Measurements from ENCODE around the gene UBE2Q2. TPM values are rescaled to one million over a fixed set of nuclear protein-coding genes. Genes with fewer than 3 reads are reported as not detected.
"Not testable (repeated sequence)": the region's sequence is repeated elsewhere in the genome, so short reads cannot be mapped to it uniquely, and the experiment has no call there.

Gene UBE2Q2
- total RNA-seq, 1 donor from 2014 or later: 53.2 TPM

DNA sequence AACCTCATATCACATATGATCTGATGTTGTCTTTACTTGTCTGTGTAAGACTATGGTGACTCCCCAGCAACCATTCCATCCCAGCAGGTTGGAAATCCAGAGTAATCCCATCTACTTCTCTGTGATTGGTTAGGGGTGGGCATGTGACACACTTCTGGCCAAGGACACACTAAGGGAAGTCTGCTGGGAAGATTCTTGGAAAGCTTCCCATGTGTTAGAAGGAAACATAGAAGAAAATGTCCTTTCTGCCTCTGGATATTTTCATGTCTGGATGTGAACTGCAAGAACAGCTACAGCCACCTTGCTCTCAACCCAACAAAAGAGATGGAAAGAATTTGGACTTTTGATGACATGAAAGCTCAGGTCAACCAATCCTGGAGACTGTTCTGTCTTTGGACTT is 2.6 kb upstream of the UBE2Q2 start:
- Histone ChIP-seq H3K36me3 (ENCODE audit: control insufficient read depth in 3 of 3, insufficient read depth in 3 of 3, low read length in 3 of 3) (no peaks in the 10 kb centered on the region), H3K9ac (ENCODE audit: low read depth in 1 of 3, low read length in 3 of 3) (no peak overlapping the region), H3K27ac (ENCODE audit: low read depth, low read length) (no peak overlapping the region)

DNA sequence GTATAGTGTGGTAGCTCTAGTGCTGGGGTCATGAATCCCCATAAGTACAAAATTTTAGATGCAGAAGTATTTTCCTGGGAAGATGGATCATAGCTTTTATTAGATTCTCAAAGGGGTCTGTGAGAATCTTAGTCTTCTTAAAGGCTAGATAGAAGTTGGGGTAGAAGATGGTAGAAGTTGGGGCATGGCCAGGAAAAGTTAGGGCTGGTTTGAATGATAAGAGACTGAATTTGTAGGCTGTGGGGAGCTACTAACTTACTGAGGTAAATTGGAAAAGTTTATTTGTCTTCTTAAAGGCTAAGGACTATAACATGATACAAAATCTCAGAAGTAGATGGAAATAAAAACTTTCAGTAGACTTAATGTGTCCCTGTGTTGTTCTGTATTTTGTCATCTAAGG is 1.6 kb upstream of the UBE2Q2 start:
- H3K4me3 ChIP-seq (ENCODE audit: low read length in 3 of 3): no peak overlapping the region
- no peak overlapping the region for H3K9ac ChIP-seq (ENCODE audit: low read depth in 1 of 3, low read length in 3 of 3)
- no peaks in the 10 kb centered on the region for H3K36me3 ChIP-seq (ENCODE audit: control insufficient read depth in 3 of 3, insufficient read depth in 3 of 3, low read length in 3 of 3)
- peaks cover 12 to 19% (median 18%) of the 10 kb centered on the region in 3 donors for H3K4me1 ChIP-seq (ENCODE audit: control insufficient read depth in 3 of 3, insufficient read depth in 3 of 3, low read length in 3 of 3)
- no peaks in the 10 kb centered on the region for H3K27me3 ChIP-seq (ENCODE audit: control insufficient read depth in 3 of 3, insufficient read depth in 3 of 3, low read length in 3 of 3)
- H3K27ac ChIP-seq (ENCODE audit: low read depth, low read length): no peak overlapping the region
- H3K9me3 ChIP-seq (ENCODE audit: control insufficient read depth in 3 of 3, low read length in 3 of 3): no peaks in the 10 kb centered on the region

More for the DNA sequence above, 2.6 kb upstream of the UBE2Q2 start:
- Histone ChIP-seq H3K9me3 (ENCODE audit: control insufficient read depth in 3 of 3, low read length in 3 of 3) (no peaks in the 10 kb centered on the region), H3K4me3 (ENCODE audit: low read length in 3 of 3) (no peak overlapping the region), H3K4me1 (ENCODE audit: control insufficient read depth in 3 of 3, insufficient read depth in 3 of 3, low read length in 3 of 3) (peaks cover 12 to 17% (median 15%) of the 10 kb centered on the region in 3 donors), H3K27me3 (ENCODE audit: control insufficient read depth in 3 of 3, insufficient read depth in 3 of 3, low read length in 3 of 3) (no peaks in the 10 kb centered on the region)

- H3K9ac ChIP-seq (ENCODE audit: low read depth in 1 of 3, low read length in 3 of 3): peak overlapping the region; percentile 85 to 91 (median 86)
- no peaks in the 10 kb centered on the region for H3K36me3 ChIP-seq (ENCODE audit: control insufficient read depth in 3 of 3, insufficient read depth in 3 of 3, low read length in 3 of 3)
- no peaks in the 10 kb centered on the region for H3K27me3 ChIP-seq (ENCODE audit: control insufficient read depth in 3 of 3, insufficient read depth in 3 of 3, low read length in 3 of 3)
- peak overlapping the region; percentile 85 for H3K27ac ChIP-seq (ENCODE audit: low read depth, low read length)
- peaks cover 14 to 19% (median 18%) of the 10 kb centered on the region in 3 donors for H3K4me1 ChIP-seq (ENCODE audit: control insufficient read depth in 3 of 3, insufficient read depth in 3 of 3, low read length in 3 of 3)
- H3K4me3 ChIP-seq (ENCODE audit: low read length in 3 of 3): peak overlapping the region; percentile 87 to 95 (median 88)
- H3K9me3 ChIP-seq (ENCODE audit: control insufficient read depth in 3 of 3, low read length in 3 of 3): no peaks in the 10 kb centered on the region
These were observed 683 bp downstream of the UBE2Q2 start for GRCh38 chr15:75843678-75844581.

DNA sequence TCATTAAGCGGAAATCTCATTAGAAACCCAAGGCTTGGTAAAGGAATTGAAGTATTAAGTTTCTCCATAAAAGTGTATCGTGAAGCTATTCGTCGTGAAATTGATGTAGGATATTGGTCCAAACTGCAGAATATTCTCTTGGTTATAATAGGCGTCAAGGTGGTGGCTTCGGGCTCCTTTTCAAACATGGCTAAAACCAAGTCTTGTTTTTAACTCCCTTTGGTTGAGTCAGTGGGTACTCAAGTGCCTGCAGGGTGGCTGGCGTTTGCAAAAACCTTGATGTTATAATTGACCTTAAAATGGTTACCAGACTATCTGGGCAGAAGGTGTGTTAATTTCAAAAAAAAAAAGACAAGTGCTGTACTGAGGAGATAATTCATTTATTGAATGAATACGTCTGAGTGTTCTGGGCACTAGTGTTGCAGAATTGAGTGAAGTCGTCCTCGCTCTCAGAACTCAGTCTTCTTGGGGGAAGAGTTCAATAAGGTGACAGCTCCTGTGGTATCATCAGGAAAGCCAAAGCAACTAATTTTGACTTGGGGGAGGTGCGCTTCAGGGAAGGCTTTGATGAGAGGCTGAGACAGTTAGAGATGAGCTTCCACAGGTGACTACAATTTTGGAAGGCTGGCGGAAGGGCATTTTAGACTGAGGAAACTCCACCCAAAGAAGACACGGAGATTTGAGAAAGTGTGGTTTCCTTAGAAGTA is 1.5 kb downstream of the UBE2Q2 start:
- no peaks in the 10 kb centered on the region for H3K27me3 ChIP-seq (ENCODE audit: control insufficient read depth in 3 of 3, insufficient read depth in 3 of 3, low read length in 3 of 3)
- H3K36me3 ChIP-seq (ENCODE audit: control insufficient read depth in 3 of 3, insufficient read depth in 3 of 3, low read length in 3 of 3): no peaks in the 10 kb centered on the region
- H3K9ac ChIP-seq (ENCODE audit: low read depth in 1 of 3, low read length in 3 of 3): peak overlapping the region; percentile 85 to 91 (median 86)
- no peaks in the 10 kb centered on the region for H3K9me3 ChIP-seq (ENCODE audit: control insufficient read depth in 3 of 3, low read length in 3 of 3)
- H3K4me1 ChIP-seq (ENCODE audit: control insufficient read depth in 3 of 3, insufficient read depth in 3 of 3, low read length in 3 of 3): peaks cover 14 to 19% (median 18%) of the 10 kb centered on the region in 3 donors
- peak overlapping the region; percentile 87 to 95 (median 88) for H3K4me3 ChIP-seq (ENCODE audit: low read length in 3 of 3)
- H3K27ac ChIP-seq (ENCODE audit: low read depth, low read length): peak overlapping the region; percentile 85

DNA sequence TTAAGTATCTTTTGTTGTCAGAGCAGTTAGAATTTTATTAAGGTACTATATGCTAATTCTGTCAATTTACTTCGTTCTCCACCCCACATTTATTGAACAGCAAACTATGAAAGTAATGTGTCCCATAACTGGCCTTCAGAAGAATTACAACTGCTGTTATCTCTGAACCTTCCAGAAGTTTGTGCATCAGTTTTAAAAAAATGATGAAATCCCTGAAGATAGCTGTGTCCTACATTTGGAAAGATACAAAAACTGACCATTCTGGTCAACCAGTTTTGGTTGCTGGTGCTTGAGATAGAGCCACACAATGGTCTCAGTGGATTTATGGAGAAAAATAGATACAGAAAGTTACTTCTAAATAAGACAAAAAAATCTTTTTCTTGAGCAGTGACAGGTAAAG is 5.9 kb downstream of the UBE2Q2 start:
- no peaks in the 10 kb centered on the region for H3K9me3 ChIP-seq (ENCODE audit: control insufficient read depth in 3 of 3, low read length in 3 of 3)
- H3K27ac ChIP-seq (ENCODE audit: low read depth, low read length): no peak overlapping the region
- H3K9ac ChIP-seq (ENCODE audit: low read depth in 1 of 3, low read length in 3 of 3): no peak overlapping the region
- H3K36me3 ChIP-seq (ENCODE audit: control insufficient read depth in 3 of 3, insufficient read depth in 3 of 3, low read length in 3 of 3): no peaks in the 10 kb centered on the region
- H3K27me3 ChIP-seq (ENCODE audit: control insufficient read depth in 3 of 3, insufficient read depth in 3 of 3, low read length in 3 of 3): no peaks in the 10 kb centered on the region
- H3K4me3 ChIP-seq (ENCODE audit: low read length in 3 of 3): no peak overlapping the region
- H3K4me1 ChIP-seq (ENCODE audit: control insufficient read depth in 3 of 3, insufficient read depth in 3 of 3, low read length in 3 of 3): peaks cover 9 to 16% (median 14%) of the 10 kb centered on the region in 3 donors

GRCh38 chr15:75850708-75851107 is 7.5 kb downstream of the UBE2Q2 start:
- H3K4me1 ChIP-seq (ENCODE audit: control insufficient read depth in 3 of 3, insufficient read depth in 3 of 3, low read length in 3 of 3): peaks cover under 1 to 3% (median 2%) of the 10 kb centered on the region in 3 donors

GRCh38 chr15:75851566-75851965 is 8.3 kb downstream of the UBE2Q2 start:
- H3K36me3 ChIP-seq (ENCODE audit: control insufficient read depth in 3 of 3, insufficient read depth in 3 of 3, low read length in 3 of 3); H3K4me3 ChIP-seq (ENCODE audit: low read length in 3 of 3); H3K9me3 ChIP-seq (ENCODE audit: control insufficient read depth in 3 of 3, low read length in 3 of 3); H3K27me3 ChIP-seq (ENCODE audit: control insufficient read depth in 3 of 3, insufficient read depth in 3 of 3, low read length in 3 of 3); H3K9ac ChIP-seq (ENCODE audit: low read depth in 1 of 3, low read length in 3 of 3); H3K4me1 ChIP-seq (ENCODE audit: control insufficient read depth in 3 of 3, insufficient read depth in 3 of 3, low read length in 3 of 3); H3K27ac ChIP-seq (ENCODE audit: low read depth, low read length): not testable (repeated sequence)

More at GRCh38 chr15:75850708-75851107, 7.5 kb downstream of the UBE2Q2 start:
- H3K9ac ChIP-seq (ENCODE audit: low read depth in 1 of 3, low read length in 3 of 3): no peak overlapping the region
- no peaks in the 10 kb centered on the region for H3K27me3 ChIP-seq (ENCODE audit: control insufficient read depth in 3 of 3, insufficient read depth in 3 of 3, low read length in 3 of 3)
- peaks cover 2 to 3% (median 2%) of the 10 kb centered on the region in 3 donors for H3K36me3 ChIP-seq (ENCODE audit: control insufficient read depth in 3 of 3, insufficient read depth in 3 of 3, low read length in 3 of 3)
- no peak overlapping the region for H3K4me3 ChIP-seq (ENCODE audit: low read length in 3 of 3)
- H3K27ac ChIP-seq (ENCODE audit: low read depth, low read length): no peak overlapping the region
- no peaks in the 10 kb centered on the region for H3K9me3 ChIP-seq (ENCODE audit: control insufficient read depth in 3 of 3, low read length in 3 of 3)

DNA sequence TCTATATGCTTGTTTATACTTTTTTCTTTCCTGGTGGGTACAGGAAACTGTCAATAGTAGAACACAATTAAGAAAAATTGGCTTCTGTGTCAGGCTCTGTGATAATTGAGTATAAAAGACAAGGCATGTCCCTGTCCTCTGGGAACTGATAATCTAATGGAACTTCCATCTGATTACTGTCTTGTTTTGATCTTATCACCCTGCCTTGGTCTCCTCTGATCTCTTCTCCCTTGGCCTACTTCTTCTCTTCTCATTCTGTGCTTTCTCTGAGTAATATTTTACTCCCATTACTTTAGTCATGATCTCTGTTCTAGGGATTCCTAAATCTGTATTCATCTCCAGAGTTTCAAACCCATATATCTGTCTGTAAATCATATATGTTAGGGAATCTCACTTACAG is 14.6 kb downstream of the UBE2Q2 start:
- H3K27me3 ChIP-seq (ENCODE audit: control insufficient read depth in 3 of 3, insufficient read depth in 3 of 3, low read length in 3 of 3): no peaks in the 10 kb centered on the region
- no peak overlapping the region for H3K4me3 ChIP-seq (ENCODE audit: low read length in 3 of 3)
- H3K9me3 ChIP-seq (ENCODE audit: control insufficient read depth in 3 of 3, low read length in 3 of 3): no peaks in the 10 kb centered on the region
- H3K27ac ChIP-seq (ENCODE audit: low read depth, low read length): no peak overlapping the region
- no peak overlapping the region for H3K9ac ChIP-seq (ENCODE audit: low read depth in 1 of 3, low read length in 3 of 3)
- H3K4me1 ChIP-seq (ENCODE audit: control insufficient read depth in 3 of 3, insufficient read depth in 3 of 3, low read length in 3 of 3): peaks cover 0 to 5% (median 3%) of the 10 kb centered on the region in 3 donors
- peaks cover 2 to 5% (median 5%) of the 10 kb centered on the region in 3 donors for H3K36me3 ChIP-seq (ENCODE audit: control insufficient read depth in 3 of 3, insufficient read depth in 3 of 3, low read length in 3 of 3)

DNA sequence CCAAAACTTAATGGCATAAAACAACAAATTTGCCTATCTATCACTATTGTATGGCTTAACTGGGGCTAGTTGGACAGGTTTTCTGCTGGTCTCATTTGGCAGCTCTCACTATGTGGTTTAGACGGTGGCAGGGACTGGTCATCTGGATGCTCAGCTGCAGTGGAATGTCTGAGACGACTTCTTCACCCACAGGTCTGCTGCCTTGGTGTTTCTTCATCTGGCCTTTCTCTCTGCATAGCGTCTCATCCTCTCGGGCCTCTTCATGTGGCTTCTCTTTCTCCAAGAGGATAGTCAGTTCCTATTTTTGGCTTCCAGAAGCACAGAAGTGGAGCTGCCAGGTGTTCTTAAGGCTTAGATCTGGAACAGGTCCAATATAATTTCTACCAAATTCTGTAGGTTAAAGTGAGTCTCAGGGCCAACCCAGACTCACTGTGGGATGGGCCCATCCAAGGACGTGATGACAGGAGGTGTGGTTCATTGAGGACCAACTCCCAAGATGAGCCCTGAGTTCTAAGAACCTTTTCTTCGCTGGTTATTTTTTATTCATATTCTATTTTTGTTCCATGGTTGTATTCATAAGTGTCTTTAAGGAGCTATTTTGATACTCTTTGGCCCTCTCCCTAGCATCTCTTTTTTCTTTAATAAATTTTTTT is 18.6 kb downstream of the UBE2Q2 start:
- Histone ChIP-seq H3K9me3 (ENCODE audit: control insufficient read depth in 3 of 3, low read length in 3 of 3) (no peaks in the 10 kb centered on the region), H3K27ac (ENCODE audit: low read depth, low read length) (no peak overlapping the region), H3K9ac (ENCODE audit: low read depth in 1 of 3, low read length in 3 of 3) (no peak overlapping the region), H3K36me3 (ENCODE audit: control insufficient read depth in 3 of 3, insufficient read depth in 3 of 3, low read length in 3 of 3) (peaks cover 0 to 3% (median 0%) of the 10 kb centered on the region in 3 donors), H3K4me3 (ENCODE audit: low read length in 3 of 3) (peak overlapping the region in 1 of 3 donors; percentile 27), H3K4me1 (ENCODE audit: control insufficient read depth in 3 of 3, insufficient read depth in 3 of 3, low read length in 3 of 3) (peaks cover 0 to 5% (median 3%) of the 10 kb centered on the region in 3 donors), H3K27me3 (ENCODE audit: control insufficient read depth in 3 of 3, insufficient read depth in 3 of 3, low read length in 3 of 3) (no peaks in the 10 kb centered on the region)

Data from skeletal muscle tissue (tissue), 4 donors.